T-cell (primary cell): ENCODE data around the gene RGS4. TPM values are rescaled to one million over a fixed set of nuclear protein-coding genes. Genes with fewer than 3 reads are reported as not detected.

ENCODE experiments used
- ATAC-seq, 4 experiments: fragments of 200-7000 bp in 3 of 4; fragments of 150-1000 bp in 1 of 4; cut with Tn5 transposase; replicated peaks in 1 of 4; 1 replicate in 3 of 4; 2 replicates in 1 of 4; pipeline ENCODE4 v1.10.0; 2021; ENCODE audit warnings: moderate library complexity in 3 of 4, mild to moderate bottlenecking in 2 of 4, moderate number of reproducible peaks in 1 of 4
- CTCF ChIA-PET, 2 donors: fragments of 300-600 bp; sonication (Branson Sonifier 250); formaldehyde crosslinking; loops; one replicate each; lab custom pipeline; 2022; ENCODE audit warnings: antibody characterized with exemption in 2 of 2; lab: Charles Lee
- POLR2A ChIA-PET, 2 donors: fragments of 300-600 bp; sonication (Branson Sonifier 250); formaldehyde crosslinking; loops; one replicate each; lab custom pipeline; 2022; ENCODE audit warnings: antibody characterized with exemption in 2 of 2; lab: Charles Lee
- DNase-seq, 35 experiments: peaks; one replicate each; pipeline versions ENCODE4 v3.0.0 to v3.0.0-alpha.2; 2013 to 2023
- H3K27ac ChIP-seq: one replicate; pipeline ENCODE4 v1.5.1; 2013; ENCODE audit warnings: low read length
- H3K27me3 ChIP-seq, 2 experiments: replicated peaks in 1 of 2; 1 replicate in 1 of 2; 2 replicates in 1 of 2; pipeline versions ENCODE4 v1.6.1 to v1.7.0; 2013; ENCODE audit warnings: low read length in 1 of 2, mixed read lengths in 1 of 2; ENCODE audit not compliant: control insufficient read depth in 2 of 2, insufficient read depth in 2 of 2; ENCODE audit errors: extremely low read depth in 1 of 2
- H3K36me3 ChIP-seq, 2 donors: 1 replicate in 1 of 2; 2 replicates in 1 of 2; pipeline versions ENCODE4 v1.6.1 to v1.7.0; 2013; ENCODE audit warnings: low read length in 1 of 2; ENCODE audit not compliant: control insufficient read depth in 2 of 2, insufficient read depth in 1 of 2; ENCODE audit errors: extremely low read depth in 1 of 2
- H3K4me1 ChIP-seq, 2 experiments: 1 replicate in 1 of 2; 2 replicates in 1 of 2; pipeline versions ENCODE4 v1.6.1 to v1.7.0; 2013; ENCODE audit warnings: low read length in 2 of 2, mixed read lengths in 1 of 2; ENCODE audit not compliant: insufficient read depth in 2 of 2, control insufficient read depth in 1 of 2; ENCODE audit errors: extremely low read depth in 1 of 2
- H3K4me3 ChIP-seq, 2 donors: 1 replicate in 1 of 2; 2 replicates in 1 of 2; pipeline versions ENCODE4 v1.5.1 to v1.7.0; 2013; ENCODE audit warnings: mild to moderate bottlenecking in 2 of 2, low read length in 1 of 2, moderate library complexity in 1 of 2; ENCODE audit not compliant: control insufficient read depth in 1 of 2; ENCODE audit errors: extremely low read depth in 1 of 2
- H3K9me3 ChIP-seq: 2 replicates; pipeline ENCODE4 v1.7.0; 2013
- H3K27ac Mint-ChIP-seq, 2 donors: one replicate each; pipeline ENCODE4 v1.8.0; 2020 to 2021; ENCODE audit warnings: mild to moderate bottlenecking in 2 of 2, mixed read lengths in 2 of 2
- H3K27me3 Mint-ChIP-seq, 2 donors: one replicate each; pipeline ENCODE4 v1.8.0; 2021 to 2022; ENCODE audit warnings: mixed read lengths in 2 of 2
- H3K36me3 Mint-ChIP-seq: one replicate; pipeline ENCODE4 v1.8.0; 2021; ENCODE audit warnings: mixed read lengths
- H3K4me1 Mint-ChIP-seq, 3 donors: one replicate each; pipeline ENCODE4 v1.8.0; 2020 to 2022; ENCODE audit warnings: mixed read lengths in 3 of 3, mild to moderate bottlenecking in 1 of 3
- H3K4me3 Mint-ChIP-seq, 3 donors: one replicate each; pipeline ENCODE4 v1.8.0; 2020 to 2022; ENCODE audit warnings: mild to moderate bottlenecking in 3 of 3, mixed read lengths in 3 of 3, moderate library complexity in 3 of 3
- H3K9me3 Mint-ChIP-seq, 3 donors: one replicate each; pipeline ENCODE4 v1.8.0; 2020 to 2022; ENCODE audit warnings: mixed read lengths in 3 of 3
- WGBS: methylation state at CpG from one replicate; pipeline ENCODE4 v1.1.5; 2013; ENCODE audit warnings: missing lambda C conversion rate; ENCODE audit not compliant: insufficient coverage; 5-methylcytosine and 5-hydroxymethylcytosine counted together
- total RNA-seq, 35 experiments: library from RNA in 6 of 35; stranded (reverse) in 6 of 35; fragments of 120-200 nt in 1 of 35; gene quantifications; one replicate each; pipeline versions ENCODE4 v1.2.1 to v1.2.4 and lab custom pipeline; 2013 to 2026

RGS4 gene
- total RNA-seq, 5 donors from 2014 or later (not counting 1 experiment from before 2014, with no cell fraction given): not detected

DNA sequence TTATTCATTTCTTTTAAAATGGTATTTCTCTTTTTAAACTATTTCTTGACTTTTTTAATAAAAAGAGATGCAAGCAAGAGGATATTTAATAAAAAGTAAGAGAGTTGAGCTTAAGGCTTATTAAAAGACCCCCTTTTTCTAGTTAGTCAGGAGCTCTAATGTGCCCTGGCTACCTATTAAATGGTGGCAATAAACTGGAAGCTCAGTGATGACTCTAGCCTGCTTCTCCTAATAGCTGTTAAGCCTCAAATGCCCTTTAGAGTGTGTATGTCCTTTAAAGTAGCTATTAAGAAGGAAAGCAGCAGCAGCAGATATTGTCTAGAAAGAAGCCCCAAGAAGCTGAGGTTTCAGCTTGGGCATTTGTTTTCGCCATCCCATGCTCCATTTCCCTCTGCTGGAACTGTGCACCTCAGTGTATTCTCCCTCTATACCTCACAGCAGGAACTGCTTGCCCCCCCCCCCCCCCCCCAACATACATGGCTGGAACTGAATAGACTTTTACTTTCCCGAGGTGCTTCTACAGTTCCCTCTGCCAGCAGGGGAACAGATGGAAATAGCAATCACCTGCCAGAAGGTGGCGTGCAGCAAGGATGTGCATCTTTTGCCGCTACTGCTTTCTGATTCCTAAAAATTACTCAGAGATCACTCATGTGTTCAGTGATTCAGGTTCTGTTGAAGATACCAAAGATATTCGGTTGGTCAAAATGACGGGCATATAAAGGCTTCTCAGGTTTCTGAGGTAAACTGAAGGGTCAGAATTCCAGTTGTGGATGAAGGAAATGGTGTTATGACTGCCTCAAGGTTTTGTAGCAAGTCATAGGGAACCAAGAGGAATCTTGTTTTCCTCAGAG lies 2.5 kb downstream of the RGS4 start:
- H3K9me3 Mint-ChIP-seq: no peaks in the 10 kb centered on the region
- CTCF ChIA-PET: interaction anchor here (1.2 to 1.4 kb wide), 2 partner anchors 23 to 245 kb away, joined by 3 read pairs; no protein-coding TSS in a partner anchor
- no peak overlapping the region for H3K4me3 ChIP-seq
- H3K27ac Mint-ChIP-seq: no peak overlapping the region
- no peaks in the 10 kb centered on the region for H3K4me1 ChIP-seq
- ATAC-seq (no peak), DNase-seq (peak in 22 of 35 experiments; percentile 1 to 49 (median 10))
- H3K36me3 Mint-ChIP-seq: no peaks in the 10 kb centered on the region
- no peaks in the 10 kb centered on the region for H3K36me3 ChIP-seq
- H3K27ac ChIP-seq: no peak overlapping the region
- H3K9me3 ChIP-seq: no peaks in the 10 kb centered on the region
- no peak overlapping the region for H3K4me3 Mint-ChIP-seq
- POLR2A ChIA-PET: no interaction called here
- peaks cover 5% of the 10 kb centered on the region in 2 experiments for H3K27me3 ChIP-seq
- WGBS: 8% methylated on average over 5 of the region's 6 CpGs
- no peaks in the 10 kb centered on the region for H3K4me1 Mint-ChIP-seq
- H3K27me3 Mint-ChIP-seq: peaks cover 37 to 52% of the 10 kb centered on the region in 2 donors

DNA sequence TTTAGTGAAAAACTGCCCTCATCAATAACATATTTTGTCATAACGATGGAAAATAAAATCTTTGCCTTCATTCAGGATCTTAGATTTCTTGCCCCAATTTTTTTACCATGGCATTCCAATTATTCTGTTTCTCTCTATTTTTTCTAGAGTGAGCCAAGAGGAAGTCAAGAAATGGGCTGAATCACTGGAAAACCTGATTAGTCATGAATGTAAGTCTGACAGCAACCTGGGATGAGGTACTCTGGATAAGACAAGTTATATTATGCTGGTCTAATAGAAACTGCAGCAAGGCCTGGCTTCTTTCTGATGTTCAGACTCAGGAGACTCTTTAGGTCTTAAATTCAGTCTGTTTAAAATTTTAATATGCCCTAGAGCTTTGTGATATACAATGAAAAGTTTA lies 3.5 kb downstream of the RGS4 start:
- CTCF ChIA-PET: no interaction called here
- ATAC-seq (no peak), DNase-seq (no peak)
- H3K27me3 Mint-ChIP-seq: peaks cover 40 to 59% of the 10 kb centered on the region in 2 donors
- Histone ChIP-seq H3K27me3 (peaks cover 5% of the 10 kb centered on the region in 2 experiments), H3K9me3 (no peaks in the 10 kb centered on the region), H3K4me1 (no peaks in the 10 kb centered on the region), H3K36me3 (no peaks in the 10 kb centered on the region), H3K4me3 (no peak overlapping the region), H3K27ac (no peak overlapping the region)
- H3K4me3 Mint-ChIP-seq: no peak overlapping the region
- WGBS: no CpG with 5 or more reads among the region's 1 CpG
- peaks cover 0 to 2% (median 0%) of the 10 kb centered on the region in 3 donors for H3K9me3 Mint-ChIP-seq
- no peak overlapping the region for H3K27ac Mint-ChIP-seq
- POLR2A ChIA-PET: no interaction called here
- H3K4me1 Mint-ChIP-seq: no peaks in the 10 kb centered on the region
- no peaks in the 10 kb centered on the region for H3K36me3 Mint-ChIP-seq

DNA sequence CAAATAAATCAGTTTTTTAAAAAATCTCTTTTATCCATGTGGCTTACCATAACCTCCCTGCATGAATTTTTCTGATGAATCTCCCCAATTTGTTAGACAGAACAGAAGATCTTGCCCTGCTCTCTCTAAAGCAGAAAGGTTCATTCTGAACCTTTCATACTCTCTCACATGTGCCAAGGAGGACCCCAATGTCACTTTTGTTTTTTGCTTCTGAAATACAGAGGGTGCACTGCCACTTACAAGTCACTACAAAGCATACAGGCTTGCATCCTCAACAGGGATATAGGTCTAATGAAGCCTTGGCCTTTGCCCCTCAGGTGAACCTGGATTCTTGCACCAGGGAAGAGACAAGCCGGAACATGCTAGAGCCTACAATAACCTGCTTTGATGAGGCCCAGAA lies 4.8 kb downstream of the RGS4 start:
- no peaks in the 10 kb centered on the region for H3K36me3 Mint-ChIP-seq
- no peak overlapping the region for H3K27ac ChIP-seq
- WGBS: 83% methylated on average over 1 of the region's 1 CpG
- no peak for ATAC-seq
- H3K27me3 Mint-ChIP-seq: peaks cover 29 to 50% of the 10 kb centered on the region in 2 donors
- POLR2A ChIA-PET: no interaction called here
- H3K4me3 ChIP-seq: no peak overlapping the region
- H3K9me3 ChIP-seq: no peaks in the 10 kb centered on the region
- no peak overlapping the region for H3K4me3 Mint-ChIP-seq
- no peaks in the 10 kb centered on the region for H3K4me1 ChIP-seq
- H3K36me3 ChIP-seq: no peaks in the 10 kb centered on the region
- H3K27me3 ChIP-seq: peaks cover 3 to 4% of the 10 kb centered on the region in 2 experiments
- CTCF ChIA-PET: no interaction called here
- H3K9me3 Mint-ChIP-seq: peaks cover 0 to 4% (median 0%) of the 10 kb centered on the region in 3 donors
- H3K27ac Mint-ChIP-seq: no peak overlapping the region
- H3K4me1 Mint-ChIP-seq: no peaks in the 10 kb centered on the region
- DNase-seq: no peak

DNA sequence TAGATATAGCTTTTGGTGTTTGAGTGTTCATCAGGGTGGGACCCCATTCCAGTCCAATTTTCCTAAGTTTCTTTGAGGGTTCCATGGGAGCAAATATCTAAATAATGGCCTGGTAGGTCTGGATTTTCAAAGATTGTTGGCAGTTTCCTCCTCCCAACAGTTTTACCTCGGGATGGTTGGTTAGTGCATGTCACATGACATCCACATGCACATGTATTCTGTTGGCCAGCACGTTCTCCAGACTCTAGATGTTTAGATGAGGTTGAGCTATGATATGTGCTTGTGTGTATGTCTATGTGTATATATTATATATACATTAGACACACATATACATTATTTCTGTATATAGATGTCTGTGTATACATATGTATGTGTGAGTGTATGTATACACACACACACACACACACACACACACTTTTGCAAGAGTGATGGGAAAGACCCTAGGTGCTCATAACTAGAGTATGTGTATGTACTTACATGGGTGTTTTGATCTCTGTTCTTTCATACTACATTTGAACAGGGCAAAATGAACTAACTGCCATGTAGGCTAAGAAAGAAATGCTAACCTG lies 5.6 kb downstream of the RGS4 start:
- WGBS: no CpG with 5 or more reads among the region's 2 CpGs
- H3K9me3 Mint-ChIP-seq: peaks cover 0 to 4% (median 0%) of the 10 kb centered on the region in 3 donors
- H3K27ac Mint-ChIP-seq: no peak overlapping the region
- ATAC-seq (no peak), DNase-seq (no peak)
- ChIA-PET POLR2A (no interaction called here), CTCF (no interaction called here)
- Histone ChIP-seq H3K4me3 (no peak overlapping the region), H3K27me3 (peaks cover 0 to 3% of the 10 kb centered on the region in 2 experiments), H3K36me3 (no peaks in the 10 kb centered on the region), H3K4me1 (no peaks in the 10 kb centered on the region), H3K9me3 (no peaks in the 10 kb centered on the region), H3K27ac (no peak overlapping the region)
- H3K27me3 Mint-ChIP-seq: peaks cover 23 to 42% of the 10 kb centered on the region in 2 donors
- no peak overlapping the region for H3K4me3 Mint-ChIP-seq
- H3K4me1 Mint-ChIP-seq: no peaks in the 10 kb centered on the region
- no peaks in the 10 kb centered on the region for H3K36me3 Mint-ChIP-seq

DNA sequence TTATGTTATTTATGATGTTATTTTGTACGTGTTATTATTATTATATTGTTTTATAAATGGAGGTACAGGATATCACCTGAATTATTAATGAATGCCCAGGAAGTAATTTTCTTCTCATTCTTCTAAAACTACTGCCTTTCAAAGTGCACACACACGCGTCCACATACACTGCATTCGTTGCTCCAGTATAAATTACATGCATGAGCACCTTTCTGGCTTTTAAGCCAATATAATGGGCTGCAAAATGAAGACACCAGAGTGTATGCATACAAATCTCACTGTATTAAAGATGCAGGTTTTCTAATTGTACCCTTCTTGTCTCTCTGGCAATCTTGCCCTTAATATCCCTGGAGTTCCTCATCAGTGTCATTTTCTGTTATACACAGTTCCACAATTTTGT lies 6.9 kb downstream of the RGS4 start:
- Histone ChIP-seq H3K27ac (no peak overlapping the region), H3K9me3 (no peaks in the 10 kb centered on the region), H3K36me3 (no peaks in the 10 kb centered on the region), H3K4me3 (no peak overlapping the region), H3K27me3 (peaks cover 0 to 3% of the 10 kb centered on the region in 2 experiments), H3K4me1 (no peaks in the 10 kb centered on the region)
- DNase-seq (no peak), ATAC-seq (no peak)
- H3K9me3 Mint-ChIP-seq: peaks cover 0 to 4% (median 0%) of the 10 kb centered on the region in 3 donors
- no peaks in the 10 kb centered on the region for H3K4me1 Mint-ChIP-seq
- WGBS: no CpG with 5 or more reads among the region's 4 CpGs
- POLR2A ChIA-PET: no interaction called here
- H3K27ac Mint-ChIP-seq: no peak overlapping the region
- no peak overlapping the region for H3K4me3 Mint-ChIP-seq
- CTCF ChIA-PET: no interaction called here
- peaks cover 15 to 32% of the 10 kb centered on the region in 2 donors for H3K27me3 Mint-ChIP-seq
- H3K36me3 Mint-ChIP-seq: no peaks in the 10 kb centered on the region

DNA sequence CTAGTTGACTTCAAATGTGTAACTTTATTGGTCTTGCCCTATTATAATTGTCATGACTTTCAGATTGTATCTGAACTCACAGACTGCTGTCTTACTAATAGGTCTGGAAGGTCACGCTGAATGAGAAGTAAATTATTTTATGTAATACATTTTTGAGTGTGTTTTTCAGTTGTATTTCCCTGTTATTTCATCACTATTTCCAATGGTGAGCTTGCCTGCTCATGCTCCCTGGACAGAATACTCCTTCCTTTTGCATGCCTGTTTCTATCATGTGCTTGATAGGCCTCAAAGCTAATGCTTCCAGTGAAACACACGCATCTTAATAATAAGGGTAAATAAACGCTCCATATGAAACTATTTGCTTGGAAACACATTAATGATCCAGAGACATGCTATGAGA lies 7.3 kb downstream of the RGS4 start:
- ATAC-seq: no peak
- H3K4me3 Mint-ChIP-seq: no peak overlapping the region
- no peak overlapping the region for H3K4me3 ChIP-seq
- H3K36me3 Mint-ChIP-seq: no peaks in the 10 kb centered on the region
- H3K4me1 ChIP-seq: no peaks in the 10 kb centered on the region
- H3K27me3 ChIP-seq: peaks cover 0 to 3% of the 10 kb centered on the region in 2 experiments
- H3K27me3 Mint-ChIP-seq: peaks cover 14 to 31% of the 10 kb centered on the region in 2 donors
- no peaks in the 10 kb centered on the region for H3K4me1 Mint-ChIP-seq
- H3K9me3 ChIP-seq: no peaks in the 10 kb centered on the region
- peaks cover 0 to 4% (median 0%) of the 10 kb centered on the region in 3 donors for H3K9me3 Mint-ChIP-seq
- H3K27ac ChIP-seq: no peak overlapping the region
- POLR2A ChIA-PET: no interaction called here
- WGBS: no CpG with 5 or more reads among the region's 3 CpGs
- CTCF ChIA-PET: no interaction called here
- DNase-seq: no peak
- H3K27ac Mint-ChIP-seq: no peak overlapping the region
- no peaks in the 10 kb centered on the region for H3K36me3 ChIP-seq
